Omental fat pad (tissue), 4 donors: ENCODE measurements around the gene LIPA. TPM values are rescaled to one million over a fixed set of nuclear protein-coding genes. Genes with fewer than 3 reads are reported as not detected.

Source experiments
- ATAC-seq: fragments of 150-250 bp; one replicate; pipeline ENCODE4 v1.9.1; 2016; ENCODE audit warnings: mild to moderate bottlenecking, moderate library complexity; ENCODE audit not compliant: low FRiP score
- DNase-seq: peaks from one replicate; pipeline ENCODE4 v3.0.0-alpha.2; 2019; ENCODE audit warnings: low spot score
- total RNA-seq, 4 donors: library from RNA; depleted of rRNA; stranded (reverse); fragments of >200 nt; gene quantifications; one replicate each; pipeline ENCODE4 v1.1.0, GENCODE V29; 2016
- TF ChIP-seq, protein P1 (sequence below), 3 donors: fragments of 450-650 bp; IDR thresholded peaks; one replicate each; pipeline ENCODE4 v1.5.1; 2016 to 2017; ENCODE audit warnings: antibody characterized with exemption in 3 of 3, mild to moderate bottlenecking in 3 of 3, moderate library complexity in 2 of 3

Gene LIPA
- 100 to 1,000 TPM in 2 of 4 donors, 10 to 100 TPM in 2; 77.0 to 354 (median 105) TPM for total RNA-seq

DNA sequence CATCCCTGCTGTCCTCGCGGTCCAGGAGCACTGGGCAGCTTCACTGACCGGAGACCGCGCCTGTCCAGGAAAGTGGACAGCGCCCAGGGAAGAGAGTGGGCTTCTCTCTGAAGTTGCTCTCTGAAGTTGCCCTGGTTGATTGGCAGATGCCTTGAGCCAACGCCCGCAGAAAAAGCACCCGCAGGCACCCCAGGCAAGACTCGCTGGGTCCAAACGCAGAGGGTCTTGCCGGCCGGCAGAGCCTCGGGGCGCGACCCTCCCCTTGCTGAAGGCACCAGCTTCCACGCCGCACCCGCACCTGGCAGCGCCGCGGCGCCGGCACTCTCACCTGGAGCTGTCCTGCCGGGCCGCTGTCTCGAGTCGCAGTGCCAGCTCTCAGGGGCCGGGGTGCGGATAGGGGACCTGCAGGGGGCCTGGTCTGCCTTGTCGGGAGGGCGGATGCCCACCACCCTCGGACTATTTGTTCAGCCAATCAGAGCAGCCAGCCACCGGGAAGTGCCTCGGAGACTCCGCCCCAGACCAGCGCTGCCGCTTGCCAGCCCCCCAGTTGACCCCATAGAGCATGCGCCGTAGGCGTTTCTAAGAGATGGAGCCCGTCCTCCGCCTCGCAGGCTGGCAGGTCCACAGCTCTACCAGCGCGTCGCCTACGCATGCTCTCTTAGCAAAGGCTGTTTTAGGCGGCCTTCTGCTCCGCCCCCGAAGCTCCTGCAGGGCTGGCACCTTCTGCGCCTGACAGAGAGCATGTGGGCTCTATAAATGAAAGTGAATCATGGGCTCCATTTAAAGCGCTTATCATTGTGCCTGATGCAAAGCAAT lies at the start of gene LIPA:
Gene LIPA, minus strand, starts transcription at position 367 of the 816 bp plus-strand sequence. CDS start 4,127 bp downstream, outside the sequence.
- peak; percentile 100 for ATAC-seq

DNA sequence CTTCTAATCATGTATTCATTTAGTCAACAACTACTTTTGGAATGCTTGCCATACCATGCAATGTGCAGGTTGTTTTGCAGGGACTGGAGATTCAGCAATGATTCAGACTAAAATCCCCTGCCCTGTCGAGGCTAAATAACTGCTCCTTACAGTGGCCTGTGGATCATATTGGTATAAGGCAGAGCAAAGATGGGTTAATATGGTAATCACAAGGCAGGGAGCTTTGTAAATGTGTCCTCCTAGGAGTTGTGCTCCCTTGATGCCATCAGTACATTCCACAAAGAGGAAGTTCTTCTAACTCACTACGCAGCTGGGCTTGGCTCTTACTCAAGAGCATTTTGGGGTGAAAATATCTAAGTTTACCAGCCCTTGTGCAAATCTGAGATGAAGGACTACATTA lies 49.7 kb upstream of the LIPA start:
- ATAC-seq (peak; percentile 29), DNase-seq (no peak)

More for the DNA sequence above, at the start of gene LIPA:
- peak; percentile 72 for DNase-seq
- TF ChIP-seq, protein P1, sequence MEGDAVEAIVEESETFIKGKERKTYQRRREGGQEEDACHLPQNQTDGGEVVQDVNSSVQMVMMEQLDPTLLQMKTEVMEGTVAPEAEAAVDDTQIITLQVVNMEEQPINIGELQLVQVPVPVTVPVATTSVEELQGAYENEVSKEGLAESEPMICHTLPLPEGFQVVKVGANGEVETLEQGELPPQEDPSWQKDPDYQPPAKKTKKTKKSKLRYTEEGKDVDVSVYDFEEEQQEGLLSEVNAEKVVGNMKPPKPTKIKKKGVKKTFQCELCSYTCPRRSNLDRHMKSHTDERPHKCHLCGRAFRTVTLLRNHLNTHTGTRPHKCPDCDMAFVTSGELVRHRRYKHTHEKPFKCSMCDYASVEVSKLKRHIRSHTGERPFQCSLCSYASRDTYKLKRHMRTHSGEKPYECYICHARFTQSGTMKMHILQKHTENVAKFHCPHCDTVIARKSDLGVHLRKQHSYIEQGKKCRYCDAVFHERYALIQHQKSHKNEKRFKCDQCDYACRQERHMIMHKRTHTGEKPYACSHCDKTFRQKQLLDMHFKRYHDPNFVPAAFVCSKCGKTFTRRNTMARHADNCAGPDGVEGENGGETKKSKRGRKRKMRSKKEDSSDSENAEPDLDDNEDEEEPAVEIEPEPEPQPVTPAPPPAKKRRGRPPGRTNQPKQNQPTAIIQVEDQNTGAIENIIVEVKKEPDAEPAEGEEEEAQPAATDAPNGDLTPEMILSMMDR (IDR thresholded peaks at IDR 0.05) = no peak

DNA sequence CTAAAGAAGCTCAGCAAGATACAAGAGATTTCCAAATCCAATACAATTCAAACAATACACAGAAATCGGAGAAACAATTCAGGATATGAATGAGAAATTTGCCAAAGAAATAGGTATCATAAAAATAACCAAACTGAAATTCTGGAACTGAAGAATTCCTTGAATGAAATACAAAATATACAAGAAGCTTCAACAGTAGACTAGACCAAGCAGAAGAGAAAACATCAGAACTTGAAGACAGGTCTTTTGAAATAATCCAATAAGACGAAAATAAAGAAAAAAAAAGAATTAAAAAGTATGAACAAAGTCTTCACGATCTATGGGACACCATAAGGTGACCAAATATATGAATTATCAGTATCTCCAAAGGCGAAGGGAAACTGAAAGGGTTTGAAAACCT lies 47.5 kb upstream of the LIPA start:
- ATAC-seq (no peak), DNase-seq (no peak)
- TF ChIP-seq, protein P1 (IDR thresholded peaks at IDR 0.05) = no peak

More for the DNA sequence above, 49.7 kb upstream of the LIPA start:
- TF ChIP-seq, protein P1 (IDR thresholded peaks at IDR 0.05) = no peak

- no peak for ATAC-seq
- DNase-seq = no peak
- TF ChIP-seq, protein P1 (IDR thresholded peaks at IDR 0.05) = no peak
Observed at GRCh38 chr10:89297791-89298190, 46.2 kb upstream of the LIPA start.

GRCh38 chr10:89297356-89297755 lies 45.8 kb upstream of the LIPA start:
- TF ChIP-seq, protein P1 (IDR thresholded peaks at IDR 0.05) = no peak
- ATAC-seq = no peak
- DNase-seq = no peak

DNA sequence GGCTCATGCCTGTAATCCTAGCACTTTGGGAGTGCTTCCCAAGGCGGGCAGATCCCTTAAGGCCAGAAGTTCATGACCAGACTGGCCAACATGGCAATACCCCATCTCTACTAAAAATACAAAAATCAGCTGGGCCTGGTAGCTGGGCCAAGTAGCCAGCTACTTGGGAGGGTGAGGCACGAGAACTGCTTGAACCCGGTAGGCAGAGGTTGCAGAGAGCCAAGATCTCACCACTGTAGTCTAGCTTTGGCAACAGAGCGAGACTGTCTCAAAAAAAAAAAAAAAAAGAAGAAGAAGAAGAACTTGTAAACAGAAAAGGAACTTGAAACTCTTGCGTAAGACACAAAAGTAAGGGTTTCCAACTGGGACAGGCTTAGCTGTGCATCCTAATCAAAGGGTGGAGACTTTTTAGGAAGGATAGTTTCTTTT lies 44.7 kb upstream of the LIPA start:
- DNase-seq (no peak), ATAC-seq (peak; percentile 41)
- TF ChIP-seq, protein P1 (IDR thresholded peaks at IDR 0.05) = no peak

DNA sequence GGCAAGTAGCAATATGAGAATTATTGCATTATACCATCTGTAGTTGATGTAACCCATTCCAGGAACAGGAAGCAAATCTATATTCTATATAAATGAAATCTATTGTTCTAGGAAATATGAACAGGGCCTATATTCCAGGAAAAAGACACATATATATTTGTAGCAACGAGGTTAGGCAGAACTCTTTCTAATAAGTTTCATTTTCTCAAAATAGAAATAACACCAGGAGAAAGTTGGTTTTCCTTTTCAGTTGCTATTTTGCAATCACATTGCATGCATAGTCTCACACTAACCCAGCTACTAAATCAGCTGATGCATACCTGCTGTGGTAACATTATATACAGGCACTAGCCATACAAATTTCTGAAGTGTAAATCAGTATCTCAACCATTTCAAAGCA lies 44.0 kb upstream of the LIPA start:
- peak; percentile 89 for ATAC-seq

More for the DNA sequence above, 44.0 kb upstream of the LIPA start:
- no peak for DNase-seq
- TF ChIP-seq, protein P1 (IDR thresholded peaks at IDR 0.05) = no peak
